ENCODE data around the gene ACP7. TPM values are rescaled to one million over a fixed set of nuclear protein-coding genes. Genes with fewer than 3 reads are reported as not detected.
"Not testable (repeated sequence)": the region's sequence is repeated elsewhere in the genome, so short reads cannot be mapped to it uniquely, and the experiment has no call there.

ACP7 gene
- polyA plus RNA-seq = under 1 TPM in 1 of 3 donors, not detected in 2; 0.01 TPM

GRCh38 chr19:39083983-39084731, at the start of gene ACP7:
ACP7 (plus strand) TSS chr19:39084368; CDS start chr19:39085270, 902 bp downstream.
- WGBS, 3 donors = 3 to 7% (median 6%) methylated on average over 49 to 54 of the region's 54 CpGs

GRCh38 chr19:39036581-39036980, 47.6 kb upstream of the ACP7 start:
- H3K27ac ChIP-seq (ENCODE audit: low read depth, low read length) = no peak overlapping the region

More at GRCh38 chr19:39083983-39084731, at the start of gene ACP7:
- H3K27ac ChIP-seq (ENCODE audit: low read depth, low read length) = no peak within 1 kb of the TSS

GRCh38 chr19:39037194-39037593, 47.0 kb upstream of the ACP7 start:
- 60 to 61% (median 61%) methylated on average over 2 of the region's 2 CpGs for WGBS, 3 donors
- H3K27ac ChIP-seq (ENCODE audit: low read depth, low read length) = no peak overlapping the region

DNA sequence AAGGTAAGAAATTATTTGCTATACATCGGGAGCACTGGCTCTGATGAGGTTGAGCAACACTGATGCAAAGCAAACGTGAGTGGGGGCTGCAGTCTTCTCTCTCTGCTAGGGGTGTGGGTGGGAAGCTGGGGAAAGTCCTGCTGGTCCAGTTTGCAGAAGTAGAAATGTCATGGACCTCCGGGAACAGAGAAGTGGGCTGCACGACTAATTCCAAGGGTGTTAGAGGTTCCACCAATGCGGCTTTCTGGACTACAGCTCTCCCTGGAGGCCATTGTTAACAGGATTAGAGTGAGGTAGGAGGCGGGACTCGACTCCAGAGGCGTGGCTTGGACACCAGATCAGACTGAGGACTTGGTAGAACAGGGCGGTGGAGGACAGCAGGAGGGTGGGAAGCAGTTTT, 46.1 kb upstream of the ACP7 start:
- 10 to 18% (median 11%) methylated on average over 9 of the region's 9 CpGs for WGBS, 3 donors

DNA sequence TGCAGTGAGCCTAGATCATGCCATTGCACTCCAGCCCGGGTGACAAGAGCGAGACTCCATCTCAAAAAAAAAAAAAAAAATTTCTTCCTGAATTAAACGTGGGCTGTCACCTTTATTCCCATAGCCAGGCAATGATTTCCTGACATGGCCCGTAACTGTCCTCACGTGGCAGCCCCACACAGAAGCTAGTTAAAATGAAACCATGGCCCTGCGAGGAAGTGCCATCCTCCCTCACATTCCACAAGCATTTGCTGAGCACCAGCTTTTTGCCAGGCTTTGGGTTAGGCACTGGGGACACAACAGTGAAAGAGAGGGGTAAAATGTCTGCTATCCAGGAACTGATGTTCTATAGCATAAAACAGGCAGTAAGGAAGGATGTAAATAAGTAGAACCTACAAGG, 38.7 kb upstream of the ACP7 start:
- H3K27ac ChIP-seq (ENCODE audit: low read depth, low read length) = no peak overlapping the region
- 69 to 81% (median 76%) methylated on average over 6 of the region's 6 CpGs for WGBS, 3 donors

More for the DNA sequence above, 46.1 kb upstream of the ACP7 start:
- H3K27ac ChIP-seq (ENCODE audit: low read depth, low read length) = no peak overlapping the region

- no peak overlapping the region for H3K27ac ChIP-seq (ENCODE audit: low read depth, low read length)
These were observed 37.9 kb upstream of the ACP7 start for GRCh38 chr19:39046037-39046821.

DNA sequence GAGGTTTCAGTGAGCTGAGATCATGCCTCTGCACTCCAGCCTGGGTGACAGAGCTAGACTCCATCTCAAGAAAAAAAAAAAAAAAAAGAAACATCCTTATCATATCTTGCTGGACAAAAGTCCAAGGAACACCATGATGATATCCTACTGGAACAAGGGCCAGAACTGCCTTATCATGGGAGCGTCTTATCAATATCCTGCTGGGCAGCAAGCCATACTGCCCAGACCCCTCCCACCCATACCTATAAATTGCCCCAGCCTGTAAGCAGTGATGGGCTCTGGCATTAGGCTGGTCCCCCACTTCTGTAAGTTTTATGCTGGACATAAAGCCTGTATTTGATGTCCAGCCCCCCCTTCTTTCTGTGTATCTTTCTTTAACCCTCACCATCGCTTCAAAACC, 37.1 kb upstream of the ACP7 start:
- WGBS, 3 donors = 38 to 74% (median 59%) methylated on average over 2 of the region's 2 CpGs
- H3K27ac ChIP-seq (ENCODE audit: low read depth, low read length) = no peak overlapping the region

More at GRCh38 chr19:39046037-39046821, 37.9 kb upstream of the ACP7 start:
- 72 to 78% (median 75%) methylated on average over 7 of the region's 7 CpGs for WGBS, 3 donors

DNA sequence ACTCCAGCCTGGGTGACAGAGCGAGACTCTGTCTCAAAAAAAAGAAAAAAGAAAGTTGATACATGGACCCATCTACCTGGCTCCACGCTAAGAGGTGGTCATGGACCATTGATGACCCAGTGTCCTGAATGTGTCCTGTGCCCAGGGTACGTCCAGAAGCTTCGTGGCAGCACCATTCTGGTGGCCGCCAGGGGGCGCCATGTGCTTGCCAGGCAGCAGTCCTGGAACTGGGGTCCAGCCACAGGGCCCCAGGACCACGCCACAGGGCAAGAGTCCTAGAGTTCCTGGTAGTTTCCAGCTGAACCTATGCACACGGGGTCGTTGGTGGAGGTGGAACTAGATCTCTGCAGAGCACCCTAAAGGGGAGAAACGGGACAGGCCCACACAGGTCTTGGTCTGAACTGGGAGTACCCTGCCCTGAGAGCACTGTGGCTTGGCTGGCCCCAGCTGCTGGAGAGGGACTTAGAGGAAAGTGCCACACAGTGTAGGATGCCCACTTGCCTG, 31.9 kb upstream of the ACP7 start:
- 20 to 25% (median 22%) methylated on average over 10 of the region's 10 CpGs for WGBS, 3 donors
- no peak overlapping the region for H3K27ac ChIP-seq (ENCODE audit: low read depth, low read length)

DNA sequence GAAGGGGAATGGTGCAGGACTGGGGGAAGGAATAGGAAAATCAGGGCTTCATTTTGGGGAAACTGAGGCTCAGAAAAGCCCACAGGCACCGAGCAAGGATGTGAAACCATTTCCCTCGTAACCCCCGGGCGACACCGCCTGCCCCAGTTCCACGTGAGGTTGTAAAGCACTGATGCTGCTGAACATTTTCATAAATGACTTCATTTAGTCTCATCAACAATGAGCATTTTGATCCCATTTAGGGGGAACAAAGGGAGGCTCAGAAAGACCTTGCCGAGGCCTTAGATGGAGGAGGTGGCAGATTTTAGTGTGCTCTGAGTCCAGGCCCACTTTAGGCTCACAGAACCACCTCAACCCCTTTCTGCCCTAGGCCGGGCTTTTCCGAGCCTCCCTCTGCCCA, 31.3 kb upstream of the ACP7 start:
- H3K27ac ChIP-seq (ENCODE audit: low read depth, low read length) = no peak overlapping the region
- WGBS, 3 donors = 81 to 82% (median 81%) methylated on average over 9 of the region's 9 CpGs

DNA sequence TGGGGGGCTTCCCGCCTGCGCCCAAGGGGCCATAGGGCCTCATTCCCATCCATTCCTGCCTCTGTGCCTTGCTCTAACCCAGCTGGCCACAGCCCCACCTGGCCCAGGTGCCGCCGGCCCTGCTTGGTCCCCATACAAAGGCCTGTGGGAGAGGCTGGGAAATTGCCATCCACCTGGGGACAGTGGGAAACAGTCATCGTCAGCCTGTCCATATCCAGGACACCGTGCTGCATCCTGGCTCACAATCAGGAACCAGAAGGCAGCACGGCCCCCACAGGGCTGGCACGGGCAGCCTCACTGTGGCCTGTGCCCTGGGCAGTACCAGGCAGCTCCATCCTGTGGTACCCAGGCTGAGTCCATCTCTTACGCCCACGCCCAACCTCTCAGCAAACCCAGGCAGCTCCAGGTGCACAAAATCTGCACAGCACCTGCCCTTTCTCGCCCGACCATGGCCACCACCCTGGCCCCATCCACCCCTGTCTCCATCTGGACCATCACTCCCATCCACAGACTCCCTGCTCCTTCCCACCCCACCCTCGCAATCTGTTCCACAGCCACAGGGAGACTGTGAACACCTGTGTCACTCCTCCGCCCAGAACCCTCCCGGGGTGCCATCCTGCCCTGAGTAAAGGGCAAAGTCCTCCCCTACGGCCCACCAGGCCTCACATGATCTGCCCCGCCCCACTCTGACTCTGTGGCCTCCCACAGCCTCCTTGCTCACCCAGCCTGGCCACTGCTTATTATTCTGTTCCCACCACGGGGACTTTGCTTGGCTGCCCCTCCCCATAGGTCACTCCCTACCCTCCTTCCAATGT, 30.7 kb upstream of the ACP7 start:
- 75 to 86% (median 81%) methylated on average over 18 of the region's 18 CpGs for WGBS, 3 donors
- no peak overlapping the region for H3K27ac ChIP-seq (ENCODE audit: low read depth, low read length)

- 84 to 90% (median 88%) methylated on average over 2 of the region's 2 CpGs for WGBS, 3 donors
- H3K27ac ChIP-seq (ENCODE audit: low read depth, low read length) = no peak overlapping the region
These were observed 30.1 kb upstream of the ACP7 start for GRCh38 chr19:39054091-39054470.

- H3K27ac ChIP-seq (ENCODE audit: low read depth, low read length) = no peak overlapping the region
- WGBS, 3 donors = 75 to 78% (median 76%) methylated on average over 3 of the region's 3 CpGs
These were observed 26.6 kb upstream of the ACP7 start for GRCh38 chr19:39057615-39058014.

DNA sequence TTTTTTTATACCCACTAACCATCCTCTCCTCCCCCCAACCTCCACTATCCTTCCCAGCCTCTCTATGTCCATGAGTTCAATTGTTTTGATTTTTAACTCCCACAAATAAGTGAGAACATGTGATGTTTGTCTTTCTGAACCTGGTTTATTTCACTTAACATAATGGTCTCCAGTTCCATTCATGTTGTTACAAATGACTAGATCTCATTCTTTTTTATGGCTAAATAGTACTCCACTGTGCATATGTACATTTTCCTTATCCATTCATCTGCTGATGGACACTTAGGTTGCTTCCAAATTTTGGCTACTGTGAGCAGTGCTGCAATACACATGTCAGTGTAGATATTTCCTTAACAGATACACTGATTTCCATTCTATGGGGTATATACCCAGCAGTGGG, 24.9 kb upstream of the ACP7 start:
- no peak overlapping the region for H3K27ac ChIP-seq (ENCODE audit: low read depth, low read length)

- no peak overlapping the region for H3K27ac ChIP-seq (ENCODE audit: low read depth, low read length)
- WGBS, 3 donors = 61 to 75% (median 67%) methylated on average over 4 of the region's 4 CpGs
These were observed 24.0 kb upstream of the ACP7 start for GRCh38 chr19:39060171-39060570.

DNA sequence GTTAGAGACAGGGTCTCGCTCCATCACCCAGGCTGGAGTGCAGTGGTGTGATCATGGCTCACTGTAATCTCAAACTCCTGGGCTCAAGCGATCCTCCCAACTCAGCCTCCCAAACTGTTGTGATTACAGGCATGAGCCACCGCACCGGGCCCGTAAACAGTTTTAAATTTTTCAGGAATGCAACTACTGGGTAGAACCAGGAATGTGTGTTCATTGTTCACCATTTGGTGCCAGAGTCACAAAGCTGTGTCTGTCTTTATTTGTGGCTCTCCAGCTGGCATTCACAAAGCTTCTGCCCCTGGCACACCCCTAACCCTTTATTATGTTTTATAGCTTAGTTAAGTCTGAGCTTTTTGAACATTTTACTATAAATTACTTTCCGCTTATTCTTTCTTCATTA, 19.8 kb upstream of the ACP7 start:
- WGBS, 3 donors = 94 to 98% (median 94%) methylated on average over 6 of the region's 6 CpGs
- no peak overlapping the region for H3K27ac ChIP-seq (ENCODE audit: low read depth, low read length)

DNA sequence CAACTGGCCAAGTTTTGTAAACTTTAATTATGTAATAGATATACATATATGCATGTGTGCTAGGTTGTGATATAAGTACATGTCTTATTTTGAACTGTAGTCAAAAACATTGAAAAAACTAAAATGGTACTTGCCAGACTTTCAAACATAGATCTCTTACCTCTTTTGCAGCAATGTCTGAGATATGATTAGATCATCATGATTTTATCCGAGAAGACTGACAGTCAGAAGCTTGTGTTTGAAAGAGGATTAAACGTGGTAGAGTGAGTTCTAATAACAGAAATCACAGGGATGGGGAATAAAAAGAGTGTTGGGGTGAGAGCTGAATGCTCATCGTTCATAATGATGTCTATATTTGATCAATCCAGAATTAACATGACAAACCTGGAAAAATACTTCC, 18.2 kb upstream of the ACP7 start:
- 71 to 77% (median 76%) methylated on average over 3 of the region's 3 CpGs for WGBS, 3 donors
- no peak overlapping the region for H3K27ac ChIP-seq (ENCODE audit: low read depth, low read length)

GRCh38 chr19:39067104-39067503, 17.1 kb upstream of the ACP7 start:
- H3K27ac ChIP-seq (ENCODE audit: low read depth, low read length) = no peak overlapping the region
- WGBS, 3 donors = 52 to 92% (median 86%) methylated on average over 4 of the region's 4 CpGs

DNA sequence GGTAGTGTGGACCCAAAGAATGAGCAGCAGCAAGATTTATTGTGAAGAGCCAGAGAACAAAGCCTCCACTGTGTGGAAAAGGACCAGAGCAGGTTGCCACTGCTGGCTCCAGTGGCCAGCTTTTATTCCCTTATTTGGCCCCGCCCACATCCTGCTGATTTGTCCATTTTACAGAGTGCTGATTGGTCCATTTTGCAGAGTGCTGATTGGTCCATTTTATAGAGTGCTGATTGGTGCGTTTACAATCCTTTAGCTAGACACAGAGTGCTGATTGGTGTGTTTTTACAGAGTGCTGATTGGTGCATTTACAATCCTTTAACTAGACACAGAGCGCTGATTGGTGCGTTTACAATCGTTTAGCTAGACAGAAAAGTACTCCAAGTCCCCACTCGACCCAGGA, 15.9 kb upstream of the ACP7 start:
- H3K27ac ChIP-seq (ENCODE audit: low read depth, low read length) = not testable (repeated sequence)
- WGBS, 3 donors = 78 to 89% (median 84%) methylated on average over 6 of the region's 6 CpGs

DNA sequence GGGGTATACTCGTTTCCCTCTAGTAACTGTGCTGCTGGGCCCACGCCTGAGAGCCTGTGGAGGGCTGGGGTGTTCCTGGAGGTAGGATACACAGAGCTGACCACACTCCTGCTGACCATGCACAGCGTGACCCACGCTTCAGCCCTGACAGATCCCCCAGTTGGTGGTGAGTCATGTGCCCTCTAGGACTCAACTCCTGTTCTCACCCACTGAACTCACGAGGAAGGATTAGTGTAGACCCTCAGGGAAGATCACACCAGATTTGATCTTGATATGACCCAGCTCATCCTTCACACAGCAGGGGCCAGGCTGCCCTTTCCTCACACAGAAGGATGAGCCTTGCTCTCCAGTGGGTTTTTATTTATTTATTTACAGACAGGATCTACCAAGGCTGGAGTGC, 13.3 kb upstream of the ACP7 start:
- H3K27ac ChIP-seq (ENCODE audit: low read depth, low read length) = no peak overlapping the region
- WGBS, 3 donors = 87 to 91% (median 88%) methylated on average over 5 of the region's 5 CpGs

All from adipose tissue (tissue), 3 donors.